Mucosa of descending colon (tissue), 3 donors: ENCODE results near the gene LRP4. TPM values are rescaled to one million over a fixed set of nuclear protein-coding genes. Genes with fewer than 3 reads are reported as not detected.

ENCODE experiments used
- ATAC-seq: fragments of 200-7000 bp; cut with Tn5 transposase; one replicate; pipeline ENCODE4 v1.9.1; 2020; ENCODE audit warnings: mild to moderate bottlenecking, moderate library complexity
- DNase-seq, 3 donors: peaks; one replicate each; pipeline ENCODE4 v3.0.0-alpha.2; 2020
- H3K36me3 ChIP-seq: fragments of 200-600 bp; one replicate; pipeline ENCODE4 v1.8.0; 2021; ENCODE audit warnings: low read depth, mild to moderate bottlenecking
- H3K4me1 ChIP-seq: fragments of 200-600 bp; one replicate; pipeline ENCODE4 v1.8.0; 2021; ENCODE audit warnings: low read depth, mild to moderate bottlenecking
- H3K4me3 ChIP-seq: fragments of 200-600 bp; one replicate; pipeline ENCODE4 v1.8.0; 2021; ENCODE audit warnings: mild to moderate bottlenecking
- H3K9me3 ChIP-seq: fragments of 200-600 bp; one replicate; pipeline ENCODE4 v1.8.0; 2021; ENCODE audit warnings: mild to moderate bottlenecking
- intact Hi-C, 2 donors: fragments of 100-400 bp; cut with DNase I in 1 of 2; cut with micrococcal nuclease in 1 of 2; formaldehyde crosslinking; loops; one replicate each; pipeline versions ENCODE4 v1.11.0 to v1.11.1; 2022; cut with DNase I, micrococcal nuclease
- total RNA-seq, 3 donors: library from RNA; stranded (reverse); fragmentation: NEBNext Ultra II Directional in 2 of 3; extraction: Animal tissue kit (Norgen Biotek cat#: 25700) in 2 of 3; gene quantifications; one replicate each; pipeline versions ENCODE4 v1.2.1 to v1.2.4, GENCODE V29; 2021 to 2023
- TF ChIP-seq, protein P1 (sequence below): fragments of 200-600 bp; IDR thresholded peaks from one replicate; pipeline ENCODE4 v1.8.0; 2022; ENCODE audit warnings: antibody characterized with exemption, mild to moderate bottlenecking
- donor health status: DM: no; HTN: no; CAD: no; lungs with moderate emphysema.
- donor health status: DM: no; HTN: no; CAD: no.
- donor health status: DM: no; HTN: yes; CAD: no.

The LRP4 gene
- total RNA-seq, 3 donors from 2014 or later = 19.7 to 50.0 (median 35.3) TPM

DNA sequence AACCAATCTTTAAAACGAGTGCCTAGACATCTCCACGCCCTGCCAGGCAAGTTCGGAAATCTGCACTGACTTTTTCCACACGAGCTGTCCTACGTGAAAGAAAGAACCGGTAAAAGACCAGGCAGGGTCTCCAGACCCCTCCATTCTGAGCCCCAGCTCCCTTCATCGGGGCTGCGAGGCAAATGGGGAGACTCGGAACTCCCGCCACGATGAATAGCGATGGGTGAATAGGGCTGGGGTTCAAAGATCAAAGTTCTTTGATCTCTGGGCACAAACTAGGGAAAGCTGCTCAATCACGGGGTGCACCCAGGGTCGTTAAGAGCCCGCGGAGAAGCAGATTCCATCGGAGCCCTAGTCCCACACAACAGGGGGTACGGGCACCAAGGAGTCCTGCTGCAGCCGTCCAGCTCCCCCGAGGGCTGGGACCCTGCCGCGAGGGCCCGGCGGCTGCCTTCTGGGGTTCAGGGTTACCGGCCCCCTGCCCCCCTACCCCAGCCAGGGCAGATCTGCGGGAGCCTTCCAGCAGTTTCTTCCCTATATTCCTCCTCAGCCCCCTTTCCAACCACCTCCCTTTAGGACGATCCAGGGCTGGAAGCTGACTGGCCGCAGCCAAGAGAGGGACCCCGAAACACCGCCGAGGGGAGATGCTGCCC lies 1.1 kb downstream of the LRP4 start:
- TF ChIP-seq, protein P1, sequence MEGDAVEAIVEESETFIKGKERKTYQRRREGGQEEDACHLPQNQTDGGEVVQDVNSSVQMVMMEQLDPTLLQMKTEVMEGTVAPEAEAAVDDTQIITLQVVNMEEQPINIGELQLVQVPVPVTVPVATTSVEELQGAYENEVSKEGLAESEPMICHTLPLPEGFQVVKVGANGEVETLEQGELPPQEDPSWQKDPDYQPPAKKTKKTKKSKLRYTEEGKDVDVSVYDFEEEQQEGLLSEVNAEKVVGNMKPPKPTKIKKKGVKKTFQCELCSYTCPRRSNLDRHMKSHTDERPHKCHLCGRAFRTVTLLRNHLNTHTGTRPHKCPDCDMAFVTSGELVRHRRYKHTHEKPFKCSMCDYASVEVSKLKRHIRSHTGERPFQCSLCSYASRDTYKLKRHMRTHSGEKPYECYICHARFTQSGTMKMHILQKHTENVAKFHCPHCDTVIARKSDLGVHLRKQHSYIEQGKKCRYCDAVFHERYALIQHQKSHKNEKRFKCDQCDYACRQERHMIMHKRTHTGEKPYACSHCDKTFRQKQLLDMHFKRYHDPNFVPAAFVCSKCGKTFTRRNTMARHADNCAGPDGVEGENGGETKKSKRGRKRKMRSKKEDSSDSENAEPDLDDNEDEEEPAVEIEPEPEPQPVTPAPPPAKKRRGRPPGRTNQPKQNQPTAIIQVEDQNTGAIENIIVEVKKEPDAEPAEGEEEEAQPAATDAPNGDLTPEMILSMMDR = no peak
- peak overlapping the region; percentile 33 for H3K4me3 ChIP-seq
- H3K4me1 ChIP-seq = peaks cover 12% of the 10 kb centered on the region
- no peaks in the 10 kb centered on the region for H3K36me3 ChIP-seq
- ATAC-seq (peak; percentile 10), DNase-seq (peak in 1 of 3 donors; percentile 43)
- intact Hi-C loops = loop anchor here in 1 of 2 donors (10.0 kb wide), 1 partner anchor 238 kb away; no protein-coding TSS in a partner anchor
- no peaks in the 10 kb centered on the region for H3K9me3 ChIP-seq

DNA sequence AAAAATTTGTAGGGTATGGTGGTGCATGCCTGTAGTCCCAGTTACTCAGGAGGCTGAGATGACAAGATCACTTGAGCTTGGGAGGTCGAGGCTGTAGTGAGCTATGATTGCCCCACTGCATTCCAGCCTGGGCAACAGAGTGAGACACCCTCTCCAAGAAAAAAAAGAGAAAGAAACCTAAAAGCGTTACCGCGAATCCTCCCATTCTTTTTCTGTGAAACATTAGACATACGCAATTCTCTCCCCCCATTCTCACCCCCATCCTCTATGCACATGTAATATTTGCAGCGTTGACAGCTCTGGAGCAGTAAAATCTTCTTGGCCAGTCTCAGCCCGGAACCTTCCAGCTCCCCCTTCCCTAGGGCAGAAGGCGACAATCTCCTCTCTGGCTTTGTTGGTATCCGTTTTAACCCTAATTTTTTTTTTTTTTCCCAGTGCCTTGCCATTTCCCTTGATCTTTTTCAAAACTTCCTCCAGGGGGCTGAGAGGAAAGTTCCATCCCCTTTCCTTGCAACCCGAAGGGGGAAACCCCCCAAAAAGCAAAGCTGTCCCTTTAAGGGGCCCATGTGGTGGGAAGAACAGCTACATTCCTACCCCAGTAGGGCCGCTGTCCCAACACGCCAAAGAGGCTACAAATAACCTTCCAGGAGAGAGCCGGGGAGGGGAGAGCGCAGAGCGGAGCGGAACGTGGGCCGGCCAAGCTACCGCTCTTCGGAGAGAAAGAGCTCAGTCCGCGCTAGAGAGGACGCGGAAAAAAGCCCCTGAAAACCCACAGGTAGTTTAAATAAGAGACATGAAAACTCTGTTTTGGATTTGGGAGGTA lies 1.9 kb downstream of the LRP4 start:
- H3K9me3 ChIP-seq = no peaks in the 10 kb centered on the region
- peak in 2 of 3 donors; percentile 43 to 55 for DNase-seq
- intact Hi-C loops = loop anchor here in 1 of 2 donors (10.0 kb wide), 1 partner anchor 238 kb away; no protein-coding TSS in a partner anchor
- ATAC-seq = peak; percentile 51
- H3K4me1 ChIP-seq = peaks cover 12% of the 10 kb centered on the region
- no peak overlapping the region for H3K4me3 ChIP-seq
- TF ChIP-seq, protein P1 = no peak
- H3K36me3 ChIP-seq = no peaks in the 10 kb centered on the region

DNA sequence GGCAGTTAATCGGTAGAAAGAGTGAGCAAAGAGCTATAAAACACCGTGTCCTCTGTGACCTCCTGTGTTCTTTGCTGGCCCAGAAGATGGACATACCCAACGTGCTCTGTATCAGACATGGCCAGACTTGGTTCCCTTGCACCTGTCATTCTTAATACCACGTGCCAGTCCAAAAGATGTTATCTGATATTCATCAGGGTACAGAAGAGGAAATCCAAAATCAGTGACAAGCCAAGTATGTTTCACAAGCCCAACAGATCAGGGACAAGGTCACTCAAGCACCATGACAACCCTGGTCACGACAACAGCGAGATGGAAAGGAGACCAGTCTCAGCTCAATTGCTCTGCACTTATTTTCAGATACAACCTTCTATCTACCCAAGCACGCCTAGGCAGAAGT lies 3.4 kb downstream of the LRP4 start:
- DNase-seq (no peak), ATAC-seq (no peak)
- intact Hi-C loops = loop anchor here in 1 of 2 donors (10.0 kb wide), 1 partner anchor 240 kb away; no protein-coding TSS in a partner anchor
- TF ChIP-seq, protein P1 = no peak
- peaks cover 12% of the 10 kb centered on the region for H3K4me1 ChIP-seq
- no peak overlapping the region for H3K4me3 ChIP-seq
- H3K36me3 ChIP-seq = no peaks in the 10 kb centered on the region
- no peaks in the 10 kb centered on the region for H3K9me3 ChIP-seq

DNA sequence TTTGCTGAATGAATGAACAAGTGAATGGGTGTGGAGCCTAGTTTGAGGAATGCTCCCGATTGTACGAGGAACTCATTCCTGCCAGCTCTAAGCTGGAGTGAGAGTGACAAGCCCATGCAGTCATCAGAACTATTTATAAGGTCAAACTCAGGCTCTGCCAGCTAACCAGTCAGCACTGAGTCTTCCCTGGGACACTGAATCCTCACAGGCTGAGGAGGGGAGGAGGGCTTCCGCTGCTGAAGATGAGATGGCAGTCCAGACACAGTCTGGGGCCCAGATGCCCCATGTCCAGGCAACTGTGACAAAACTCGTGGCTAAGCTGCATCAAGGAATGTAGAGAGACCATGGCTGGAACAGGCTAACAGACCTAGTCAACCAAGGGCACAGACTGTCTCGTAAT lies 4.0 kb downstream of the LRP4 start:
- H3K9me3 ChIP-seq = no peaks in the 10 kb centered on the region
- intact Hi-C loops = loop anchor here in 1 of 2 donors (10.0 kb wide), 1 partner anchor 240 kb away; no protein-coding TSS in a partner anchor
- no peak for ATAC-seq
- H3K4me1 ChIP-seq = peaks cover 12% of the 10 kb centered on the region
- H3K4me3 ChIP-seq = no peak overlapping the region
- no peak for DNase-seq
- TF ChIP-seq, protein P1 = no peak
- no peaks in the 10 kb centered on the region for H3K36me3 ChIP-seq

DNA sequence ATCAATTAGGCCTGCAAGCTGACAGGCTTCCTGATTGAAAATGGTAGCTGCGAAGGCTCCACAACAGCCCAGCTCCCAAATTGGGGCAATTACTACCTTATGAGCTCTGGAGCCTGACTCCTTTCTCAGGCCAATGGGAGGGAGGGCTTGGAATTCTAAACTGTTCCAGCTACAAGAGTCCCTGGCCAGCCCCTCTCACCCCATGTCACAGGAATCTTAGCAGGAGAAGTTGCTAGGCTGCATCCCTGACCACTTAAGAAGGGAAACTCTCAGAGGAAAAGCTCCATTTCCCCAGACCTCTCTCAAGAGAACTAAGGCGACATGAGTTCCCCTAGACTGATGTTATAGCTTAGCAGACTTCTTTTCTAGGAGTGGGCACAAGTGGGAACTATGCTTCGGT lies 4.9 kb downstream of the LRP4 start:
- no peaks in the 10 kb centered on the region for H3K9me3 ChIP-seq

More for the DNA sequence above, 4.9 kb downstream of the LRP4 start:
- no peak for DNase-seq
- no peak overlapping the region for H3K4me3 ChIP-seq
- H3K36me3 ChIP-seq = no peaks in the 10 kb centered on the region
- ATAC-seq = no peak
- intact Hi-C loops = loop anchor here in 1 of 2 donors (10.0 kb wide), 1 partner anchor 241 kb away; no protein-coding TSS in a partner anchor
- TF ChIP-seq, protein P1 = no peak
- H3K4me1 ChIP-seq = peaks cover 10% of the 10 kb centered on the region
